ENCODE measurements around the gene ADRM1. TPM values are rescaled to one million over a fixed set of nuclear protein-coding genes. Genes with fewer than 3 reads are reported as not detected.

ADRM1 gene
- total RNA-seq, 1 experiment from 2014 or later, result 127 TPM

GRCh38 chr20:62350098-62350628 lies 47.4 kb downstream of the ADRM1 start:
- Mint-ChIP-seq H3K4me3 (ENCODE audit: unreplicated experiment) (peak overlapping the region; percentile 53), H3K36me3 (ENCODE audit: insufficient read depth, unreplicated experiment) (peaks cover 73% of the 10 kb centered on the region), H3K27ac (ENCODE audit: low read depth, unreplicated experiment) (peak overlapping the region; percentile 93), H3K9me3 (ENCODE audit: unreplicated experiment) (peaks cover 8% of the 10 kb centered on the region), H3K4me1 (ENCODE audit: insufficient read depth, unreplicated experiment) (peaks cover 22% of the 10 kb centered on the region), H3K27me3 (ENCODE audit: insufficient read depth, unreplicated experiment) (no peaks in the 10 kb centered on the region)
- no TSS peak for BruUV-seq (replicated peaks)
- TF ChIP-seq CTCF (IDR thresholded peaks at IDR 0.05; ENCODE audit: unreplicated experiment), result no peak
- CTCF ChIA-PET, result interaction anchor here (0.5 to 4.9 kb wide), 15 partner anchors 9 to 351 kb away, joined by 3 to 63 read pairs (median 4); no protein-coding TSS in a partner anchor
- POLR2A ChIA-PET, result interaction anchor here (0.6 to 7.4 kb wide), 19 partner anchors 9 to 1690 kb away, joined by 3 to 347 read pairs (median 5); partner anchors contain the start of genes ADRM1, GID8, LAMA5 and RPS21
- intact Hi-C loops (cut with micrococcal nuclease), result loop anchor here (1.0 kb wide), 1 partner anchor 48 kb away; the partner anchor contains the start of gene ADRM1
- DNase-seq (ENCODE audit: unreplicated experiment), result peak; percentile 95

DNA sequence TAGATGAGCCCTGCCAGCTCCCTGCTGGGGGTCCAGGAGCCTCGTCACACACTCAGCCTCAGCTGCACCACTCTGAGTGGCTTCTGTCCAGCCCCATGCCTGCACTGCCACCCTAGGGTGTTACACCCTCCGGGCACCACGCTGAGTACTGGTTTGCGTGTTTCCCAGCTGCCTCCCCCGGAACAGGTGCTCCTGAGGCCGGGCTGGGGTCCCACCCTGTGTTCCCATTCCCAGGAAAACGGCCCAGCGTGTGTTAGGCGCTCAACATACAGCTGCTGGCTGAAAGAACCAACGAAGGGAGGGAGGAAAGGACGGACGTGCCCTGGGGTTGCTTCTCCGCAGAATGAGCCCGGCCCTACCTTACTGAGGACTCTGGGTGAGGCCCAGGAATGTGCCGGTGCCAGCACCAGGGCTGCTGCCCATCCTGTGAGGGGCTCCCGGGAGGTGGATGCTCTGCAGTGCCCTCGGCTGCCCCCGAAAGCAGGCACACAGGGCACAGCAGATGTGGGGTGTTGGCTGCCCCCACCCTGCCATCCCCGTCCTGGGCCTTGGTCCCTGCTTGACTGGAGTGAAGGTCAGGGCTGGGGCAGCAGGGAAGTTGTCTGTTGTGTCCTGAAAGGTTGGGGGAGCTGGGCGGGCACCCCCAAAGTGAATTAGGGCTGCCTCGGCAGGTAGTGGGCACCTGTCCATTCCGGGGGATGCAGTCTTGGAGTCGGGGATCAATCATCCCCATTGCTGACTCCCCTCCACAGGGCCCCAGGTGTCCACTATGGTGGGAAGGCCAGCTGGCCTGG lies 48.0 kb downstream of the ADRM1 start:
- Mint-ChIP-seq H3K27me3 (ENCODE audit: insufficient read depth, unreplicated experiment) (no peaks in the 10 kb centered on the region), H3K4me3 (ENCODE audit: unreplicated experiment) (peak overlapping the region; percentile 53), H3K9me3 (ENCODE audit: unreplicated experiment) (peaks cover 8% of the 10 kb centered on the region), H3K4me1 (ENCODE audit: insufficient read depth, unreplicated experiment) (peaks cover 22% of the 10 kb centered on the region), H3K36me3 (ENCODE audit: insufficient read depth, unreplicated experiment) (peaks cover 73% of the 10 kb centered on the region), H3K27ac (ENCODE audit: low read depth, unreplicated experiment) (peak overlapping the region; percentile 93)
- no peak for TF ChIP-seq CTCF (IDR thresholded peaks at IDR 0.05; ENCODE audit: unreplicated experiment)
- ChIA-PET CTCF (interaction anchor here (0.5 to 4.9 kb wide), 16 partner anchors 8 to 350 kb away, joined by 3 to 63 read pairs (median 4); partner anchors contain the start of gene MTG2), POLR2A (interaction anchor here (0.6 to 7.4 kb wide), 18 partner anchors 8 to 1690 kb away, joined by 3 to 347 read pairs (median 7); partner anchors contain the start of genes ADRM1, GID8, LAMA5 and RPS21)
- BruUV-seq (replicated peaks), result no TSS peak
- peak; percentile 67 for DNase-seq (ENCODE audit: unreplicated experiment)
- intact Hi-C loops (cut with micrococcal nuclease), result loop anchor here (1.0 kb wide), 1 partner anchor 49 kb away; the partner anchor contains the start of gene ADRM1

DNA sequence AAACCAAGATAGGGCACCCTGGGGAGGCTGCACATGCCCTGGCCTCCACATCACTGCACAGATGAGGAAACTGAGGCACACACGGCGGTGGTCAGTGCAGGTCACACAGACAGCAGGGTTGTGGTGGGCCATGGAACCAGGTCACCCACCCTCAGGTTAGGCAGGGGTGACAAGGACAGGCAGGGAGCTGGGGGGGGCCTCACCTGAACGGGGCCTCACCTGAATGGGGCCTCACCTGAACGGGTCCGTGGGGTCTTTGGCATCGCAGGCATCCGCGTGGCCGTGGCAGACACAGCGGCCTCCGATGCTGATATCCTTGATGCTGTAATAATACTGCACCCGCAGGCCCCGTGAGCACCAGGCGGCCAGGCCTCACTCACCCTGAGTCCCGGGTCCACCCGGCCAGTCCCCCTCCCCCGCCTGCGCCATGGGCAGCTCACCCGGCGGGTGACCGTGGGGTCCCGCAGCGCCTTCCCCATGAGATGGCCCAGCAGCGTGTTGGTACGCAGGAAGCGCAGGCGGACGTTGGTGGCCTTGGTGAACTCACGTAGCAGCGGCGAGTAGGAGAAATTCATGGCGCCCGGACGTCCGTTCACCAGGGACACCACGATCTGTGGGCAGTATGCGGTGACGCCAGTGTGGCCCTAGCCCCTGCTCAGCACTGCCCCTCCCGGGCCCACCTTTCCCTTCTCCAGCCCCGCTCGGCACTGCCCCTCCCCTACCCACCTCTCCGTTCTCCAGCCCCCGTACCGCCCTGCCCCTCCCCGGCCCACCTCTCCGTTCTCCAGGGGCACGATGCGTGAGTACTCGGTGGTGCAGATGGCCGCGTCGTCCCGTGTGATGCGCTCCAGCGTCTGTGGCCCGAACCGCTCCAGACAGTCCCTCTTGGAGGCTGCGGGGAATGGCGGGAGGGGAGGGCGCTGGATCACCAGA lies 48.9 kb downstream of the ADRM1 start:
- no peak for DNase-seq (ENCODE audit: unreplicated experiment)
- ChIA-PET CTCF (interaction anchor here (0.6 to 4.9 kb wide), 6 partner anchors 12 to 169 kb away, joined by 3 to 63 read pairs (median 10); partner anchors contain the start of gene MTG2), POLR2A (interaction anchor here (0.7 to 7.4 kb wide), 9 partner anchors 7 to 47 kb away, joined by 4 to 347 read pairs (median 15); partner anchors contain the start of genes ADRM1, LAMA5 and RPS21)
- intact Hi-C loops (cut with micrococcal nuclease), result loop anchor here (1.0 kb wide), 1 partner anchor 30 kb away; no protein-coding TSS in a partner anchor
- peaks cover 22% of the 10 kb centered on the region for H3K4me1 Mint-ChIP-seq (ENCODE audit: insufficient read depth, unreplicated experiment)
- H3K9me3 Mint-ChIP-seq (ENCODE audit: unreplicated experiment), result peaks cover 8% of the 10 kb centered on the region
- no peak for TF ChIP-seq CTCF (IDR thresholded peaks at IDR 0.05; ENCODE audit: unreplicated experiment)
- peaks cover 73% of the 10 kb centered on the region for H3K36me3 Mint-ChIP-seq (ENCODE audit: insufficient read depth, unreplicated experiment)
- peak overlapping the region; percentile 93 for H3K27ac Mint-ChIP-seq (ENCODE audit: low read depth, unreplicated experiment)
- H3K27me3 Mint-ChIP-seq (ENCODE audit: insufficient read depth, unreplicated experiment), result no peaks in the 10 kb centered on the region
- no TSS peak for BruUV-seq (replicated peaks)
- no peak overlapping the region for H3K4me3 Mint-ChIP-seq (ENCODE audit: unreplicated experiment)

Data from MCF 10A (cell line).